ENCODE results near the gene KCTD5.

KCTD5 gene

DNA sequence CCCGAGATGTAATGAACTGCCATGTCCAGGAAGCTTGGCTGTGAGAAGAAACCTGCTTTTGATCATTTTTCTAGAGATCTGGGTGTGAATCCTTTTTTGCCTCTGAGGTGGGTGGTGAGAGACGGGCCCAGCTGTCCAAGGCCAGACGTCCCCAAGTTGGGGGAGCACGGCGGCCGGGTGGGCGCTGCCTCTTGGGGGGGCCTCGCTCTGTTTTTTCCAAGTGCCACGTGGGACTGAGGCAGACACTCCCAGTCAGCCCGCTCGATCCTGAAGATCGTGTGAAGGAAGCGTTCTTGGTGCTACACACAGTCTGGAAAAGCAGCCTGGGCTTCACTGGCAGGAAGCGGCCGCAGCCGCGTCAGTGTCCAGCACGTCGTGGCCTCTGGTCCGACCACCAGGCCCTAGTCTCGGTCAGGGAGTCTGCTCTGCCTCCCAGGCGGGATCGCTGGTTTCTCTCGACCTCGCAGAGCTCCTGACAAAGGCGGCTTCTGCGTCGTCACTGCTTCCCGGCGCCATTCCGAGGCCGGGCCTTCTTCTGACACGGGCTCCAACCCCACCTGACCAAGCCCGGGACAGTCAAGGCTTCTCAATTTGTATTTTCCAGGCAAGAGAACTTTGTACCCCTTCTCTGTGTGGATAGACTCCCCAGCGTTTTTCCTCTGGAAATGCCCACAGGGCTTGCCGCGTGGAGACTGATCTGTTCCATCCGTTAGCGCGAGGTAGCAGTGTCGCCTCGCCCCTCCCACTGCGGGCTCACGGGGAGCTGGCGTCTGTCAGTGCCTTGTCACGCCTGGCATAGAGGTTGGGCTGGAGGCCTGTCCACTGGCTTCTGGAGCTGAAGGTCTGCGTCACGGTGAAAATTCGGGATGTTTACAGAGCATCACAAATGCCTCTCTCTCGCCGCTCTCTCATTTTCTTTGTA lies 25.3 kb downstream of the KCTD5 start:
- Mint-ChIP-seq H3K36me3 (ENCODE audit: low read depth) (peaks cover 8% of the 10 kb centered on the region), H3K4me3 (no peak overlapping the region), H3K27me3 (no peaks in the 10 kb centered on the region), H3K27ac (no peak overlapping the region), H3K4me1 (no peaks in the 10 kb centered on the region), H3K9me3 (no peaks in the 10 kb centered on the region)
- no peak for ATAC-seq
- no peak for DNase-seq

DNA sequence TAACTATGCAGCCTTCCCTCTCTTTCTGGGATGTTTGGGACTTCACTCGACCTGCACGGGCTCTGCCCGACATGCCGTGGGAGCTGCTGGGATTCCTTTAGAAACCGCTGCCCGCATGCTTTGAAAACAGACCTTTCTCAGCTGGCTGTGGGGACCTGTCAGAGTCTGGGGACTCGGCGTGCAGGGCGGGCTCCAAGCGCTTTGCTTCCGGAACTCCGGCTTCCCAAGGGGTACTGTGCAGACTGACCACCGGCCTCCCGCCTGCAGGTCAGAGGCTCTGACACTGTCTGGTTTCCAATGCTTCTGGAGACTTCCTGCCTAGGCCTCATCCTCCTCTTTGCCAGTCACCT lies 25.9 kb downstream of the KCTD5 start:
- Mint-ChIP-seq H3K4me1 (no peaks in the 10 kb centered on the region), H3K36me3 (ENCODE audit: low read depth) (peaks cover 8% of the 10 kb centered on the region), H3K9me3 (no peaks in the 10 kb centered on the region), H3K4me3 (no peak overlapping the region), H3K27ac (no peak overlapping the region), H3K27me3 (peaks cover under 1% of the 10 kb centered on the region)
- DNase-seq (no peak), ATAC-seq (no peak)

GRCh38 chr16:2708955-2709587 lies 26.7 kb downstream of the KCTD5 start:
- ATAC-seq, result no peak

DNA sequence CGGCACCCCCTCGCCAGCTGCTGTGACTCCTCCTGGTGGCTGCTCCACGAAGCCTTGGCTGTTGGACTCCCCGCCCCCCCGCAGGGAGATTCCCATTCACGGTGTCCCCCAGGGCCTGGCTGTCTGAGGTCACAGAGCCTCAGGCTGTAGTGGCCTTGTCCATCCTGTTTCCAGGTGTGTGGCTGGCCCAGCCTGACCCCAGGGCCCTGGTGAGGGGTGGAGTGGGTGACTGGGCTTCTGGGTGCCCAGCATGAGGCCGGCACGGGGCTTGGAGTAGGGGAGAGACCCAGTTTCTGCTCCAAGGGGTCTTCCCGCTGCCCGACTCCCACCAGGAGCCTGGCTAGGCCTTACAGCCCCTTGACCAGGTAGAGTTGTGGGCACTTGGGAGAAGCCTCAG lies 27.3 kb downstream of the KCTD5 start:
- DNase-seq (no peak), ATAC-seq (no peak)
- Mint-ChIP-seq H3K4me1 (no peaks in the 10 kb centered on the region), H3K36me3 (ENCODE audit: low read depth) (peaks cover 8% of the 10 kb centered on the region), H3K27me3 (peaks cover 3% of the 10 kb centered on the region), H3K4me3 (no peak overlapping the region), H3K27ac (no peak overlapping the region), H3K9me3 (no peaks in the 10 kb centered on the region)

More at GRCh38 chr16:2708955-2709587, 26.7 kb downstream of the KCTD5 start:
- Mint-ChIP-seq H3K9me3 (no peaks in the 10 kb centered on the region), H3K27me3 (peaks cover 3% of the 10 kb centered on the region), H3K27ac (no peak overlapping the region), H3K4me3 (no peak overlapping the region), H3K36me3 (ENCODE audit: low read depth) (peaks cover 8% of the 10 kb centered on the region), H3K4me1 (no peaks in the 10 kb centered on the region)
- no peak for DNase-seq

- peaks cover 6% of the 10 kb centered on the region for H3K27me3 Mint-ChIP-seq
- no peak for DNase-seq
- H3K27ac Mint-ChIP-seq, result no peak overlapping the region
- H3K4me1 Mint-ChIP-seq, result peaks cover 4% of the 10 kb centered on the region
- H3K9me3 Mint-ChIP-seq, result no peaks in the 10 kb centered on the region
- no peak for ATAC-seq
- peaks cover 8% of the 10 kb centered on the region for H3K36me3 Mint-ChIP-seq (ENCODE audit: low read depth)
- no peak overlapping the region for H3K4me3 Mint-ChIP-seq
These were observed 27.8 kb downstream of the KCTD5 start for GRCh38 chr16:2710021-2710710.

DNA sequence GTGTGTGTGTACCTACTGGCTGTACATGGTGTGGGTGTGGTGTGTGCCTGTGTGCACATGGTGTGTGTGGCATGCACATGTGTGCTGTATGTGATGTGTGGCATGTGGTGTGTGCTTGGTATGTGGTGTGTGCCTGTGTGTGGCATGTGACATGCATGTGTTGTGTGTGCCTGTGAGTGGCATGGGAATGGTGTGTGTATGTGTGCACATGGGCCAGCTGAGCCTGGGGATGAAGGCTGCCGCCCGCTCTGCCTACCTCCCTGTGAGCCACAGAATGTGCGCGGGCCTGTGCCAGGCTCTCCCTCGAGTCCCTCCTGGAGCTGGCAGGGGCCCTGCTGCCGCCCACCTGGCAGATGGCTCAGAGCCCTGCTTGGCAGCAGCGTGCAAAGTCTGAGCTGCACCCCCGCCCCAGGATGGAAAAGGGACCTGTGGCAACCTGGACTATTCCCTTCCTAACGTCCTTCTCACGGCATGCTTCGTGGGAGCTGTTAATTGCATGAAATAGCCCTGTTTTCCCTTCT lies 28.4 kb downstream of the KCTD5 start:
- no peak overlapping the region for H3K4me3 Mint-ChIP-seq
- H3K27ac Mint-ChIP-seq, result no peak overlapping the region
- H3K9me3 Mint-ChIP-seq, result no peaks in the 10 kb centered on the region
- H3K36me3 Mint-ChIP-seq (ENCODE audit: low read depth), result peaks cover 8% of the 10 kb centered on the region
- peaks cover 4% of the 10 kb centered on the region for H3K4me1 Mint-ChIP-seq
- DNase-seq, result no peak
- ATAC-seq, result no peak
- peaks cover 6% of the 10 kb centered on the region for H3K27me3 Mint-ChIP-seq

GRCh38 chr16:2711370-2712062 lies 29.2 kb downstream of the KCTD5 start:
- no peak for ATAC-seq
- Mint-ChIP-seq H3K4me3 (no peak overlapping the region), H3K9me3 (no peaks in the 10 kb centered on the region), H3K27me3 (peaks cover 6% of the 10 kb centered on the region), H3K4me1 (peaks cover 4% of the 10 kb centered on the region), H3K36me3 (ENCODE audit: low read depth) (peaks cover 8% of the 10 kb centered on the region), H3K27ac (no peak overlapping the region)
- no peak for DNase-seq

- ATAC-seq (no peak), DNase-seq (no peak)
- H3K36me3 Mint-ChIP-seq (ENCODE audit: low read depth), result peaks cover 8% of the 10 kb centered on the region
- H3K4me1 Mint-ChIP-seq, result peaks cover 4% of the 10 kb centered on the region
- H3K4me3 Mint-ChIP-seq, result no peak overlapping the region
- no peaks in the 10 kb centered on the region for H3K9me3 Mint-ChIP-seq
- H3K27ac Mint-ChIP-seq, result no peak overlapping the region
- H3K27me3 Mint-ChIP-seq, result peaks cover 6% of the 10 kb centered on the region
These were observed 29.7 kb downstream of the KCTD5 start for GRCh38 chr16:2712063-2712441.

DNA sequence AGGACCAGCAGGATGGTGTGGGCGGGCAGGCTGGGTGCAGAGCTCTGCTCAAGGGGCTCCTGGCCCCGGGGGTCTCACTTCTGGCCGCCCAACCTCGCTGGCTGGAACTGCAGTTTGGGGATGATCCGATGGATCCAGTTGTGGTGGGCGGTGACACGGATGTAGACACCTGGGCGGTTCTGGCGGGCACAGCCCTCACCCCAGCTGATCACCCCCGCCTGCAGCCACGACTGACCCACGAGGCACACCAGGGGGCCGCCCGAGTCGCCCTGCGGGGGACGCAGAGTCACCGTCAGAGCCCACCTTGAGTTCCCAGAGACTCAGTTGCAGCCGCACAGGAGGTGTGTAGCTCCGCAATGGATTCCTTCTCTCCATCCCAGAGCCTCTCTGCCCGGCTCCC lies 30.2 kb downstream of the KCTD5 start:
- Mint-ChIP-seq H3K4me3 (no peak overlapping the region), H3K4me1 (peaks cover 4% of the 10 kb centered on the region), H3K36me3 (ENCODE audit: low read depth) (peaks cover 6% of the 10 kb centered on the region), H3K27me3 (peaks cover 6% of the 10 kb centered on the region), H3K27ac (no peak overlapping the region), H3K9me3 (no peaks in the 10 kb centered on the region)
- no peak for ATAC-seq
- no peak for DNase-seq

- Mint-ChIP-seq H3K27me3 (peaks cover 6% of the 10 kb centered on the region), H3K4me1 (peaks cover 4% of the 10 kb centered on the region), H3K27ac (no peak overlapping the region), H3K36me3 (ENCODE audit: low read depth) (peaks cover under 1% of the 10 kb centered on the region), H3K4me3 (no peak overlapping the region), H3K9me3 (no peaks in the 10 kb centered on the region)
- DNase-seq (no peak), ATAC-seq (no peak)
These were observed 31.2 kb downstream of the KCTD5 start for GRCh38 chr16:2713523-2713922.

GRCh38 chr16:2713985-2714774 lies 31.9 kb downstream of the KCTD5 start:
- ATAC-seq, result no peak
- Mint-ChIP-seq H3K4me1 (peaks cover 4% of the 10 kb centered on the region), H3K9me3 (no peaks in the 10 kb centered on the region), H3K27ac (no peak overlapping the region), H3K27me3 (peaks cover 6% of the 10 kb centered on the region), H3K36me3 (ENCODE audit: low read depth) (no peaks in the 10 kb centered on the region), H3K4me3 (no peak overlapping the region)
- no peak for DNase-seq

DNA sequence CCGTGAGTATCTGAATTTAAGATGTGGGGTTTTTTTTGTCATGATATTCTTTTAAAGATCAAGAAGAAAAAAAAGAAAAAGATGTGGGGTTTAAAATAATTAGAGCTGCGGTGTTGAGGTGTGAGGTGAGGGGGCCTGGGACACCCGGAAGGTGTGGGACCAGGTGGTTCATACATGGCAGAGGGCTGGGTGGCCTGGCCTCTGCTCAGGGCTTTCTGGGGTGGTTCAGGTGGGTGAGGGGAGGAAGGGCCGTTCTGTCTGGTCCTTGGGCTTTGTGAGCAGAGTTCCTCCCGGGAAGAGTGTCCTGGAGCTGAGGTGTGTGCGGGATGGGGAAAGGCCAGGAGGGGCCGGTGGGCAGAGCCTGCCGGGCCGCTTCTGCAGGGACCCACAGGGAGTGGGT lies 32.7 kb downstream of the KCTD5 start:
- peaks cover 6% of the 10 kb centered on the region for H3K27me3 Mint-ChIP-seq
- no peak overlapping the region for H3K27ac Mint-ChIP-seq
- H3K4me3 Mint-ChIP-seq, result no peak overlapping the region
- H3K9me3 Mint-ChIP-seq, result no peaks in the 10 kb centered on the region
- no peak for ATAC-seq
- H3K36me3 Mint-ChIP-seq (ENCODE audit: low read depth), result no peaks in the 10 kb centered on the region
- H3K4me1 Mint-ChIP-seq, result peaks cover 4% of the 10 kb centered on the region
- DNase-seq, result no peak

DNA sequence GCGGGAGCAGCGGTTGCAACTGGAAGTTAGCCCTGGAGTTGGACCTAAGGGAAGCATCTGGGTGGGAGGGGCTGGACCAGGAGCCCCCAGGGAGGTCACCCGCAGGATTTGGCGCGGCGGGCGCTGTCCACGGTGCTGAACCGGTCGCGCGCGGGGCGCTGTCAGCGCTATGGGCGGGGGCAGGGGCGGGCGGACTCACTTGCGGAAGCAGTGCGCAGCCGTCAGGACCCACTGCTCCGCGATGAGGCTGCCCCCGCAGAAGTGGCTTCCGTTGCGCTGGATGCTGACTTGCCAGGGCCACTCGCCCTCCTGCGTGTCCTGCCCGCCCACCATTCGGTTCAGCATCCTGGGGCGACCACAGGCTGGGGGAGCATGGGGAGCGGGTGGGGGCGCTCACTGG lies 33.2 kb downstream of the KCTD5 start:
- Mint-ChIP-seq H3K36me3 (ENCODE audit: low read depth) (no peaks in the 10 kb centered on the region), H3K9me3 (no peaks in the 10 kb centered on the region), H3K27me3 (peaks cover 6% of the 10 kb centered on the region), H3K4me1 (peaks cover 4% of the 10 kb centered on the region), H3K4me3 (no peak overlapping the region), H3K27ac (no peak overlapping the region)
- ATAC-seq (peak; percentile 67), DNase-seq (peak; percentile 82)

All from activated naive CD8-positive, alpha-beta T cell treated with anti-CD3 and anti-CD28 coated beads, Interleukin-2, amount 50 U/mL, for 24 hours (primary cell).